Spleen (tissue), 11 donors: ENCODE results near the gene EHMT1. TPM values are rescaled to one million over a fixed set of nuclear protein-coding genes. Genes with fewer than 3 reads are reported as not detected.

Source experiments
- DNase-seq: peaks from one replicate; pipeline ENCODE4 v3.0.0-alpha.2; 2020
- H3K27ac ChIP-seq, 8 donors: fragments of 200-600 bp; sonication (generic) in 7 of 8; 1 replicate in 4 of 8; 2 replicates in 4 of 8; pipeline versions ENCODE4 v1.5.0 to v1.8.0; 2016 to 2021; ENCODE audit warnings: inconsistent platforms in 4 of 8, mild to moderate bottlenecking in 4 of 8, moderate library complexity in 1 of 8
- H3K27me3 ChIP-seq, 7 donors: fragments of 200-600 bp; sonication (generic) in 6 of 7; replicated peaks in 1 of 7; 1 replicate in 4 of 7; 2 replicates in 3 of 7; pipeline versions ENCODE4 v1.5.0 to v1.8.0; 2016 to 2021; ENCODE audit warnings: inconsistent platforms in 3 of 7, mild to moderate bottlenecking in 1 of 7
- H3K36me3 ChIP-seq, 6 donors: fragments of 200-600 bp; sonication (generic) in 5 of 6; 1 replicate in 4 of 6; 2 replicates in 2 of 6; pipeline versions ENCODE4 v1.5.0 to v1.8.0; 2016 to 2021; ENCODE audit warnings: inconsistent platforms in 2 of 6
- H3K4me1 ChIP-seq, 6 donors: fragments of 200-600 bp; sonication (generic) in 5 of 6; 1 replicate in 3 of 6; 2 replicates in 3 of 6; pipeline versions ENCODE4 v1.5.0 to v1.8.0; 2016 to 2021; ENCODE audit warnings: inconsistent platforms in 3 of 6
- H3K4me3 ChIP-seq, 8 donors: fragments of 200-600 bp; sonication (generic) in 7 of 8; 1 replicate in 4 of 8; 2 replicates in 4 of 8; pipeline versions ENCODE4 v1.5.0 to v1.8.0; 2016 to 2021; ENCODE audit warnings: inconsistent platforms in 4 of 8, mild to moderate bottlenecking in 4 of 8, moderate library complexity in 2 of 8
- H3K9me3 ChIP-seq, 8 donors: fragments of 200-600 bp; sonication (generic) in 7 of 8; 1 replicate in 4 of 8; 2 replicates in 4 of 8; pipeline versions ENCODE4 v1.5.0 to v1.8.0; 2016 to 2021; ENCODE audit warnings: inconsistent platforms in 4 of 8
- POLR2A ChIP-seq, 3 donors: fragments of 450-650 bp; IDR thresholded peaks; one replicate each; pipeline ENCODE4 v1.5.1; 2017; ENCODE audit warnings: antibody characterized with exemption in 3 of 3, mild to moderate bottlenecking in 1 of 3
- POLR2AphosphoS5 ChIP-seq, 3 donors: sonication (generic); formaldehyde crosslinking; IDR thresholded peaks; one replicate each; pipeline ENCODE4 v1.5.1; 2017; ENCODE audit warnings: antibody characterized with exemption in 3 of 3
- WGBS, 5 donors: extraction: QIAGEN DNeasy Blood & Tissue Kit in 3 of 5; methylation state at CpG; one replicate each; pipeline versions ENCODE4 v1.1.5 to v1.1.7; 2013 to 2018; 5-methylcytosine and 5-hydroxymethylcytosine counted together
- intact Hi-C: fragments of 100-400 bp; cut with DNase I; formaldehyde crosslinking; loops from one replicate; pipeline ENCODE4 v1.15.0; 2023; ENCODE audit warnings: low total_unique reads
- polyA plus RNA-seq, 3 donors: library from polyadenylated mRNA; stranded (reverse); fragments of 200-250 nt; gene quantifications; one replicate each; pipeline ENCODE4 v1.2.1, GENCODE V29; 2013
- total RNA-seq, 7 donors: library from RNA; depleted of rRNA in 3 of 7; stranded (reverse); fragments of >200 nt in 3 of 7; fragmentation: NEBNext Ultra II Directional in 4 of 7; extraction: Animal tissue kit (Norgen Biotek cat#: 25700) in 4 of 7; gene quantifications; one replicate each; pipeline versions ENCODE4 v1.1.0 to v1.2.1, GENCODE V29; 2016 to 2021
- TF ChIP-seq, protein P1 (sequence below), 11 experiments: fragments of 200-600 bp in 7 of 11; fragments of 450-650 bp in 4 of 11; sonication (generic) in 4 of 11; IDR thresholded peaks in 8 of 11; conservative IDR thresholded peaks in 3 of 11; 1 replicate in 7 of 11; 2 replicates in 4 of 11; pipeline versions ENCODE4 v1.4.0 to v1.8.0; 2016 to 2021; ENCODE audit warnings: antibody characterized with exemption in 11 of 11, inconsistent platforms in 4 of 11, mild to moderate bottlenecking in 1 of 11
- donor health status: healthy with polysubstance abuse.
- donor health status: DM: no; HTN: no; CAD: no; lungs with moderate emphysema.
- donor health status: DM: no; HTN: no; CAD: no.
- donor health status: Bipolar disorder and iron deficiency.
- donor health status: healthy.
- donor health status: DM: no; HTN: no; CAD: no.
- donor health status: DM: yes; HTN: yes; CAD: no.

Gene EHMT1
- total and polyA plus RNA-seq, 10 donors = 35.5 to 163 (median 122) TPM

DNA sequence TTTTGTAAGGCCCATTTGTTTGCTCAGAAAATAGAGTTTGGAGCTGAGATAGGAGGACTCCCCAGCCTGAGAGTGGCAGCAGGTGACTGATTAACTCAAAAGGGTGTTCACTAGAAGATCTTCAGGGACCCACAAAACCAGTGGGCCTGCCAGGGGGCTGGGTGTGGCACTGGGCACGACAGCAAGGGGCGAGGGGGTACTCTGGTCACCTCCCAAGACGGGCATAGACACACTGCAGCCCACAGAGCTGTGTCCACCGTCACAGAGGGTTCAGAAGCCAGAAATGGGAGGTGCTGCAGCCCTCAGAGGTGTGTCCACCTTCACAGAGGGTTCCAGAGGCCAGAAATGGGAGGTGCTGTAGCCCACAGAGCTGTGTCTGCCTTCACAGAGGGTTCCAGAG is 183.2 kb downstream of the EHMT1 start:
- peaks cover 0 to 97% (median 71%) of the 10 kb centered on the region in 6 donors for H3K36me3 ChIP-seq
- 94 to 100% (median 97%) methylated on average over 4 of the region's 4 CpGs for WGBS, 5 donors

DNA sequence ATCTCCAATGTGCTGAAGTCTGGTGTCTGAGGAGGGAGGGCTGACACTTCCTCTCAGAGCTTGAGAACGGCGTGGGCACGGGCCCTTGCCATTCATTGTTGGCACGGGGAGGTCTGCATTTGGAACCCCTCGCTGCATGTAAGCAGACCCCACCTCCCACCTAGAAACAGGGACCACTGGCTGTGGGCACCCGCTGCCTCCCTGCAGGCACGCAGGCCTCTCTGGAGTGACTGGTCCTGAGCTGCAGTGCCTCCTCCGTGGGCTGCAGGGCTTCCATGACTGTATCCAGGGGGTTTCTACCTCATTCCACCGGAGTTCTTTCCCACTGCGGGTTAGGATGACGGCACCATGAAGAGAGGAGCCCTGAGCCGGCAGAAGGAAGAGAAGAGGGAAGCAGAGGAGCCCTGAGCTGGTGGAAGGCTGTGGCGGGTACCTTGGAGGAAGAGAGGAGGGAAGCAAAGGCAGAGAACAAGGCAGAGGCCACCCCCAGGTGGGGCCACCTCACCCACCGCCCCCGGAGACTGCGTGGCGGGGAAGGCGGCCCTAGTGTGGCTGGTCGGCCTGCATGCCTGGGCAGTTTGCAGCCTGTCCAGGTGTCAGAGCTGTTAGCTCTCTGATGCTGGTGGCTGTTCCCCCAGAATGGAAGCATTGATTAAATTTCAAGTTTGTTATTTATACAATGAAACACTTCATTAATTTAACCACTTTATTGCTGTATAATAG is 183.9 kb downstream of the EHMT1 start:
- no peak for TF ChIP-seq POLR2A (IDR thresholded peaks at IDR 0.05)
- TF ChIP-seq, protein P1, sequence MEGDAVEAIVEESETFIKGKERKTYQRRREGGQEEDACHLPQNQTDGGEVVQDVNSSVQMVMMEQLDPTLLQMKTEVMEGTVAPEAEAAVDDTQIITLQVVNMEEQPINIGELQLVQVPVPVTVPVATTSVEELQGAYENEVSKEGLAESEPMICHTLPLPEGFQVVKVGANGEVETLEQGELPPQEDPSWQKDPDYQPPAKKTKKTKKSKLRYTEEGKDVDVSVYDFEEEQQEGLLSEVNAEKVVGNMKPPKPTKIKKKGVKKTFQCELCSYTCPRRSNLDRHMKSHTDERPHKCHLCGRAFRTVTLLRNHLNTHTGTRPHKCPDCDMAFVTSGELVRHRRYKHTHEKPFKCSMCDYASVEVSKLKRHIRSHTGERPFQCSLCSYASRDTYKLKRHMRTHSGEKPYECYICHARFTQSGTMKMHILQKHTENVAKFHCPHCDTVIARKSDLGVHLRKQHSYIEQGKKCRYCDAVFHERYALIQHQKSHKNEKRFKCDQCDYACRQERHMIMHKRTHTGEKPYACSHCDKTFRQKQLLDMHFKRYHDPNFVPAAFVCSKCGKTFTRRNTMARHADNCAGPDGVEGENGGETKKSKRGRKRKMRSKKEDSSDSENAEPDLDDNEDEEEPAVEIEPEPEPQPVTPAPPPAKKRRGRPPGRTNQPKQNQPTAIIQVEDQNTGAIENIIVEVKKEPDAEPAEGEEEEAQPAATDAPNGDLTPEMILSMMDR (IDR thresholded peaks at IDR 0.05 in 8 of 11, conservative IDR thresholded peaks at IDR 0.05 in 3 of 11) = no peak
- no peak for TF ChIP-seq POLR2AphosphoS5 (IDR thresholded peaks at IDR 0.05)
- H3K4me3 ChIP-seq = no peak overlapping the region
- peaks cover 0 to 97% (median 64%) of the 10 kb centered on the region in 6 donors for H3K36me3 ChIP-seq
- no peaks in the 10 kb centered on the region for H3K9me3 ChIP-seq
- no peaks in the 10 kb centered on the region for H3K27me3 ChIP-seq
- no peak for DNase-seq
- peaks cover 0 to 4% (median 3%) of the 10 kb centered on the region in 6 donors for H3K4me1 ChIP-seq
- H3K27ac ChIP-seq = no peak overlapping the region
- 95 to 98% (median 97%) methylated on average over 18 to 19 of the region's 19 CpGs for WGBS, 5 donors
- intact Hi-C loops = no loop called here

More for the DNA sequence above, 183.2 kb downstream of the EHMT1 start:
- no peak for DNase-seq
- Histone ChIP-seq H3K4me3 (no peak overlapping the region), H3K4me1 (no peaks in the 10 kb centered on the region), H3K9me3 (no peaks in the 10 kb centered on the region), H3K27me3 (no peaks in the 10 kb centered on the region), H3K27ac (no peak overlapping the region)
- TF ChIP-seq POLR2A (IDR thresholded peaks at IDR 0.05) (no peak), POLR2AphosphoS5 (IDR thresholded peaks at IDR 0.05) (no peak)
- TF ChIP-seq, protein P1 (IDR thresholded peaks at IDR 0.05 in 8 of 11, conservative IDR thresholded peaks at IDR 0.05 in 3 of 11) = no peak
- intact Hi-C loops = no loop called here

DNA sequence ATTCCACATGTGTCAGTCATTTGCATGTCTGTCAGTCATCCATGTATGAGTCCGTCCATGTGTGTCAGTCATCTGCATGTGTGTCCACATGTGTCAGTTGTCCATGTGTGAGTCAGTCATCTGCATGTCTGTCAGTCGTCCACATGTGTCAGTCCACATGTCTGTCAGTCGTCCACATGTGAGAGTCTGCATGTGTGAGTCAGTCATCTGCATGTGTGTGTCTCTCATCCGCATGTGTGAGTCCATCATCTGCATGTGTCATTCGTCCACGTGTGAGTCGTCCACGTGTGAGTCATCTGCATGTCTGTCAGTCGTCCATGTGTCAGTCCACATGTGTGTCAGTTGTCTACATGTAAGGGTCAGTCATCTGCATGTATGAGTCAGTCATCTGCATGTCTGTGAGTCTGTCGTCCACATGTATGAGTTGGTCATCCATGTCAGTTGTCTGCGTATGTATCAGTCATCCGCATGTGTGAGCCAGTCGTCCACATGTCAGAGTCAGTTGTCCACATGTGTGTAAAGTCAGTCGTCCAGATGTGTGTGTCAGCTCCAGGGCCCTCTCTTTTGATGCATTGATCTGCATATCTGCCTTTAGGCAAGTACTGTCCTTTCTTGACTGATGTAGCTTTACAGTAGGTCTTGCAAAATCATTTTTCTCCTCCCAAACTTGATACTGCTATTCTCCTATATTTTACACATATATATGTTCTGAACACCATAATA is 186.3 kb downstream of the EHMT1 start:
- Histone ChIP-seq H3K27ac (no peak overlapping the region), H3K4me3 (no peak overlapping the region)
- DNase-seq = no peak

More for the DNA sequence above, 186.3 kb downstream of the EHMT1 start:
- Histone ChIP-seq H3K36me3 (peaks cover 0 to 97% (median 53%) of the 10 kb centered on the region in 6 donors), H3K27me3 (no peaks in the 10 kb centered on the region), H3K4me1 (peaks cover 0 to 21% (median 7%) of the 10 kb centered on the region in 6 donors), H3K9me3 (no peaks in the 10 kb centered on the region)
- 90 to 95% (median 94%) methylated on average over 14 of the region's 14 CpGs for WGBS, 5 donors
- intact Hi-C loops = no loop called here
- TF ChIP-seq POLR2AphosphoS5 (IDR thresholded peaks at IDR 0.05) (no peak), POLR2A (IDR thresholded peaks at IDR 0.05) (no peak)
- TF ChIP-seq, protein P1 (IDR thresholded peaks at IDR 0.05 in 8 of 11, conservative IDR thresholded peaks at IDR 0.05 in 3 of 11) = no peak
